DMS79 treated with DMSO at 0.1 percent for 48 hours (cell line): Measurements from ENCODE around the gene GUCY2C.

Experiments used
- DNase-seq: peaks from one replicate; lab custom pipeline; 2025; lab: John Stamatoyannopoulos, UW

Gene GUCY2C

DNA sequence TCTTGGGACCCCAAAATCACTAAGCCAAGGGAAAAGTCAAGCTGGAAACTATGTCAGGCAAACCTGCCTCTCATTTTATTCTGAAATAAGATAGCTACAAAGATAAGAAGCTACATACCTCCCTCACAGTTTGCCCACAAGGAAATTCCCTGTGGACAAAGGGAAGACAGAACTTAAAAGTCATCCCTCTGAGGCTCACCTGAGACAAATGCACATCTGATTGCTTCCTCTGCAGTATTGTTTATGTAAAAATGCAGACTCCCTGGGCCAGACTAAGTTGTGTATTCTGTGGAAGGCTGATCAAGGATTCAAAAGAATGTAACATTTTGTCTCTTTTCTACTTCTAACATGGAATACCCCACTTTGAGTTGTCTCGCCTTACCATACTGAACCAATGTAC, 126.2 kb downstream of the GUCY2C start:
- DNase-seq, result no peak

DNA sequence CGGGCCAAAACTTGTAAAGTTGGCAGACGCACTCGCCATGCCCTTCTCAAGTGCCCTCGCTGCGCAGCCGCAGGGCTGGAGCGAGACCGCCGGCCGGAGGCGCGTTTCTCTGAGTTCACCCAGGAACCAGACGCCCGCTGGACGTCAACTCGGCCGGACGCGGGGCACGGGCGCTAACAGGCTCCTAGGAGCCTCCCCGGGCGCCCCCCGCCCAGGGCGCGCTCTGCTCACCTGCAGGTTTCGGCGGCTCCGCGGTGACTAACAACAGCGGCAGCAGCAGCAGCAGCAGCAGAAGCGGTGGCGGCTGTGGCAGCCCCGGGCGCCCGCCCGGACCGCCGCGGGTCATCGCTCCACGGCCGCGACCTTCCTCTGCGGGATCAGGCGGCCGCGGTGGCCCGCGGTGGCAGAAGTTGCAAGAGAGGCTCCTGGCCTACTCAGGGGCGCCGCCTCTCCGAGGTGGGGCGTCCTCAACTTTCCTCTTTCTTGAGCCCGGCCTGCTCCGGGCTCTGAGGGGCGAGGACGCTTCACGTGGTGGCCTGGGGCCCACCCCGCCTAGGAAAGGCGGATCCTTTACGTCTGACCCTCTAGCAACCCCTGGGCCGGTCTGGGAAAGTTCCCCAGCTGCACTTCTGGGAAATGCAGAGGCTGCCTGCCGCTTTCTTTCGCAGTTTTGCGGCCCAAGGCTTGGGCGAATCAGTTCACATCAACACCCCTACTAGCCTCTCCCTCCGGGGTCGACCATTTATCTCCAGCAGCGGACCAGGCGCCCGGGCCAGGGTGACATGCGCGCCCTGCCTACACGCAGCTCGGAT, 128.8 kb downstream of the GUCY2C start, which contains the start of gene PLBD1:
Gene PLBD1 (minus strand): TSS at position 533 of the 812 bp plus-strand sequence. CDS start 187 bp downstream, at position 346.
- peak; percentile 47 for DNase-seq

DNA sequence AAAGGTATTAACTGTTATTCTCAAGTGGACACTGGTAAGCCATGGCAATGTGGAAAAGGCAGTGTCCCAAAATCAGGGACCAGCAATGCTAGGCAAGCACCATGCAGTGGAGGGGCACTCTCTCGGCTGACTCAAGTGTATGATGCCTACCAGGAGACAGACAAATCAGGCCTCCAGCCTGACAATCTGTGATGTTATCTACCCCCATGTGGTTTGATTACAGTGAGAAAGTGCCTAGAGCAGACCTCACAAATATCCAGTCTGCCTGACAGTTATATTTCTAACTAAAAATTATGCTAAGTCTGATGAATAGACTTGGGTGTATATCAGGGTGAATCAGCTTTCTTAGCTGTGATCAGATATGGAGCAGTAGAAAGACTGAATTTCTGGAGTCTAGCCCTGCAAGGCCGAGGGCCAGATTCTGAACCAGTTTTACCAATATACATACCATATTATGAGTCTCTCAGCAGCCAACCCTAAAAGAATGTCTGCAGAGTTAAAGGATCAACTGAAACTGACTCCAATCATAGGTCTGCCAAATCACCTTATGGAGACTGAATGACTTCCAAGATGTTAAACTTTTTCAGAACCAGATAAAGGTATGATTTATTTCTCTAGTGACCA, 132.0 kb downstream of the GUCY2C start:
- no peak for DNase-seq

DNA sequence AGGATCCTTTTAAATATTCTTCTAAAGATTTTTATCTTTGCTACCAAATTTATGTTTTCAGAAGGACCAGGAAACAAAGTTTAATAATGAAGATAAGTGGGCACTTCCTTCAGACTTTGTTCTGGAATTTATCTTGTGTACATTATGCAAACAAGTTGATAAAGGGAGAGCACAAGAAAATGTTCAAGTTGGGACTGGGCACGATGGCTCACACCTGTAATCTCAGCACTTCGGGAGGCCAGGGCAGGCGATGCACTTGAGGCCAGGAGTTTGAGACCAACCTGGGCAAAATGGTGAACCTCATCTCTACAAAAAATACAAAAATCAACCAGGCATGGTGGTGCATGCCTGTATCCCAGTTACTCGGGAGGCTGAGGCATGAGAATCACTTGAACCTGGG, 133.4 kb downstream of the GUCY2C start:
- no peak for DNase-seq
